K562 (cell line): ENCODE results near the gene MB21D2. TPM values are rescaled to one million over a fixed set of nuclear protein-coding genes. Genes with fewer than 3 reads are reported as not detected.

Experiments
- ATAC-seq: fragments of 200-7000 bp; cut with Tn5 transposase; 3 replicates; pipeline ENCODE4 v1.9.1; 2020; ENCODE audit warnings: moderate library complexity
- BruUV-seq: library from RNA; stranded (reverse); fragments of 400-500 nt; replicated peaks from 2 replicates; lab custom pipeline; 2021; lab: Mats Ljungman, UMichigan
- CTCF ChIA-PET: fragments of 300-600 bp; formaldehyde crosslinking; extraction: SDS; loops from one replicate; lab custom pipeline; 2021; ENCODE audit warnings: low intra/inter-chr PET ratio; lab: Yijun Ruan, JAX
- POLR2A ChIA-PET: fragments of 300-600, 350-650 bp; sonication (Branson Sonifier 250); formaldehyde crosslinking; extraction: SDS; loops from one replicate; lab custom pipeline; 2021; ENCODE audit warnings: antibody characterized with exemption, inconsistent platforms; lab: Yijun Ruan, JAX
- DNase-seq, 4 experiments: peaks; one replicate each; pipeline versions ENCODE4 v3.0.0 to v3.0.0-alpha.2; 2011 to 2018; ENCODE audit warnings: low spot score in 3 of 4, mixed read lengths in 3 of 4; ENCODE audit errors: extremely low read depth in 1 of 4
- FAIRE-seq: peaks from 2 replicates; lab custom pipeline; 2011; peaks lifted over from hg19 to GRCh38; lab: Jason Lieb, UNC
- H2AFZ ChIP-seq: 2 replicates; pipeline ENCODE4 v1.6.0; 2011; ENCODE audit warnings: low read depth, low read length, control low read depth, inconsistent platforms
- H3K27ac ChIP-seq: fragments of 200-600 bp; 3 replicates; pipeline ENCODE4 v1.8.0; 2011; ENCODE audit warnings: low read depth, mild to moderate bottlenecking, control low read depth, inconsistent platforms, low read length, moderate library complexity, mixed read lengths; ENCODE audit errors: extremely low read depth
- H3K27me3 ChIP-seq, 2 experiments: fragments of 300-600 bp in 1 of 2; 2 replicates in 1 of 2; 3 replicates in 1 of 2; pipeline versions ENCODE4 v1.6.0 to v1.8.0; 2011; ENCODE audit warnings: inconsistent platforms in 2 of 2, low read length in 2 of 2, mild to moderate bottlenecking in 1 of 2, mixed read lengths in 1 of 2, moderate library complexity in 1 of 2; ENCODE audit not compliant: control insufficient read depth in 2 of 2, insufficient read depth in 2 of 2
- H3K36me3 ChIP-seq: fragments of 300-600 bp; 3 replicates; pipeline ENCODE4 v1.8.0; 2011; ENCODE audit warnings: mild to moderate bottlenecking, low read length, inconsistent platforms; ENCODE audit not compliant: control insufficient read depth, insufficient read depth
- H3K4me1 ChIP-seq, 2 experiments: fragments of 200-600 bp in 1 of 2; replicated peaks in 1 of 2; 2 replicates in 1 of 2; 3 replicates in 1 of 2; pipeline versions ENCODE4 v1.5.1 to v1.8.0; 2011; ENCODE audit warnings: inconsistent platforms in 2 of 2, low read length in 2 of 2, mild to moderate bottlenecking in 1 of 2, mixed read lengths in 1 of 2, moderate library complexity in 1 of 2; ENCODE audit not compliant: control insufficient read depth in 2 of 2, insufficient read depth in 2 of 2
- H3K4me2 ChIP-seq: 2 replicates; pipeline ENCODE4 v1.6.1; 2011; ENCODE audit warnings: low read length, control low read depth, inconsistent platforms, mixed read lengths; ENCODE audit not compliant: insufficient read depth
- H3K4me3 ChIP-seq: fragments of 200-600 bp; sonication (generic), shearing (Covaris generic); 2 replicates; pipeline ENCODE4 v1.5.1; 2016; ENCODE audit warnings: control low read depth, inconsistent platforms
- H3K79me2 ChIP-seq: fragments of 200-600 bp; 3 replicates; pipeline ENCODE4 v1.8.0; 2011; ENCODE audit warnings: low read length, inconsistent platforms; ENCODE audit not compliant: control insufficient read depth, insufficient read depth
- H3K9ac ChIP-seq, 2 experiments: 2 replicates each; pipeline versions ENCODE4 v1.6.0 to v1.6.1; 2011; ENCODE audit warnings: low read depth in 2 of 2, low read length in 2 of 2, control low read depth in 1 of 2, inconsistent platforms in 1 of 2, mild to moderate bottlenecking in 1 of 2, mixed read lengths in 1 of 2; ENCODE audit not compliant: insufficient read depth in 1 of 2
- H3K9me1 ChIP-seq: one replicate; pipeline ENCODE4 v1.6.0; 2011; ENCODE audit warnings: inconsistent platforms, mild to moderate bottlenecking, low read length, moderate library complexity; ENCODE audit not compliant: control insufficient read depth, insufficient read depth
- H3K9me3 ChIP-seq: replicated peaks from 2 replicates; pipeline ENCODE4 v1.5.1; 2011; ENCODE audit warnings: low read depth, low read length, inconsistent platforms; ENCODE audit not compliant: control insufficient read depth, insufficient read depth
- H4K20me1 ChIP-seq: replicated peaks from 2 replicates; pipeline ENCODE4 v1.6.1; 2011; ENCODE audit warnings: low read length, inconsistent platforms, mixed read lengths; ENCODE audit not compliant: control insufficient read depth, insufficient read depth
- ADNP ChIP-seq: fragments of 200-800 bp; sonication (Bioruptor generic); IDR thresholded peaks from 2 replicates; pipeline ENCODE4 v1.6.1; 2016; ENCODE audit warnings: missing genetic modification characterization, missing compliant biosample characterization
- ESRRB ChIP-seq: fragments of 250-450 bp; sonication (Bioruptor Pico); IDR thresholded peaks from 2 replicates; pipeline ENCODE4 v1.5.0; 2020; ENCODE audit warnings: mild to moderate bottlenecking, moderate library complexity, borderline replicate concordance
- HDAC3 ChIP-seq: fragments of 450-650 bp; IDR thresholded peaks from 2 replicates; pipeline ENCODE4 v1.6.1; 2018; ENCODE audit warnings: borderline replicate concordance, mild to moderate bottlenecking, moderate library complexity; ENCODE audit not compliant: partially characterized antibody
- MNT ChIP-seq, 2 experiments: fragments of 450-650 bp; conservative IDR thresholded peaks; 2 replicates each; pipeline ENCODE4 v1.6.1; 2017; ENCODE audit warnings: mild to moderate bottlenecking in 2 of 2, moderate library complexity in 2 of 2
- PHF8 ChIP-seq: fragments of 200-600 bp; sonication (generic); IDR thresholded peaks from 2 replicates; pipeline ENCODE4 v1.6.1; 2012; ENCODE audit warnings: mixed run types, mild to moderate bottlenecking, inconsistent platforms, low read length, moderate library complexity, borderline replicate concordance
- THRAP3 ChIP-seq: fragments of 450-650 bp; IDR thresholded peaks from 2 replicates; pipeline ENCODE4 v1.6.1; 2016; ENCODE audit warnings: mild to moderate bottlenecking, inconsistent platforms, borderline replicate concordance
- XRCC3 ChIP-seq: fragments of 450-650 bp; IDR thresholded peaks from 2 replicates; pipeline ENCODE4 v1.6.1; 2017; ENCODE audit warnings: mild to moderate bottlenecking, moderate library complexity
- YY1 ChIP-seq, 3 experiments: IDR thresholded peaks; 2 replicates each; pipeline ENCODE4 v1.6.1; 2011; ENCODE audit warnings: low read length in 2 of 3, mild to moderate bottlenecking in 2 of 3, moderate library complexity in 2 of 3, borderline replicate concordance in 1 of 3, control low read depth in 1 of 3, low read depth in 1 of 3; ENCODE audit not compliant: insufficient read depth in 3 of 3, insufficient replicate concordance in 2 of 3, control insufficient read depth in 1 of 3, insufficient read length in 1 of 3; ENCODE audit errors: extremely low read depth in 1 of 3
- ZNF253 ChIP-seq: fragments of 250-450 bp; sonication (Bioruptor Pico); conservative IDR thresholded peaks from 2 replicates; pipeline ENCODE4 v1.6.1; 2021; ENCODE audit warnings: mild to moderate bottlenecking
- ZNF717 ChIP-seq: fragments of 250-450 bp; sonication (Bioruptor Pico); IDR thresholded peaks from 2 replicates; pipeline ENCODE4 v1.5.0; 2021
- ZNF766 ChIP-seq: fragments of 200-800 bp; sonication (Bioruptor generic); conservative IDR thresholded peaks from 2 replicates; pipeline ENCODE4 v1.6.1; 2016; ENCODE audit warnings: missing genetic modification characterization, missing compliant biosample characterization
- WGBS: fragments of 100-300 bp; shearing (Covaris generic); methylation state at CpG from one replicate; pipeline ENCODE4 v1.1.6; 2016; ENCODE audit warnings: low coverage, mixed read lengths; ENCODE audit not compliant: insufficient coverage; ENCODE audit errors: missing lambda C conversion rate; 5-methylcytosine and 5-hydroxymethylcytosine counted together
- in situ Hi-C: fragments of 300-500 bp; cut with MboI; formaldehyde crosslinking; loops from 4 replicates; pipeline ENCODE4 v1.15.0; 2018; ENCODE audit warnings: inconsistent platforms, mixed read lengths
- intact Hi-C: fragments of 100-400 bp; cut with micrococcal nuclease; formaldehyde crosslinking; loops from 2 replicates; pipeline ENCODE4 v1.14.2; 2022
- polyA plus RNA-seq, 8 experiments: library from polyadenylated mRNA; depleted of rRNA in 4 of 8; stranded (reverse) in 5 of 8; unstranded in 3 of 8; fragments of >200 nt; fragmentation: Nextera tagmentation in 2 of 8; fragmentation: Illumina TruSeq in 1 of 8; extraction: Ambion mirVana in 2 of 8; extraction: Trizol in 1 of 8; gene quantifications; 2 replicates each; pipeline versions ENCODE4 v1.2.1 to v1.2.3, GENCODE V29; 2011 to 2014; ENCODE audit warnings: inconsistent platforms in 1 of 8, missing spikeins in 1 of 8
- total RNA-seq, 7 experiments: library from RNA; depleted of rRNA in 6 of 7; stranded (reverse); fragments of >200 nt in 6 of 7; fragmentation: Illumina TruSeq in 2 of 7; extraction: Trizol in 2 of 7; gene quantifications; 2 replicates each; pipeline versions ENCODE4 v1.2.1 to v1.2.3, GENCODE V29; 2011 to 2021; ENCODE audit warnings: low replicate concordance in 1 of 7

The MB21D2 gene
- total and polyA plus RNA-seq, 9 of the 15 experiments (the other 6 are each of a cell fraction or from before 2014, with no cell fraction given) = 0.01 TPM; not detected in 8

DNA sequence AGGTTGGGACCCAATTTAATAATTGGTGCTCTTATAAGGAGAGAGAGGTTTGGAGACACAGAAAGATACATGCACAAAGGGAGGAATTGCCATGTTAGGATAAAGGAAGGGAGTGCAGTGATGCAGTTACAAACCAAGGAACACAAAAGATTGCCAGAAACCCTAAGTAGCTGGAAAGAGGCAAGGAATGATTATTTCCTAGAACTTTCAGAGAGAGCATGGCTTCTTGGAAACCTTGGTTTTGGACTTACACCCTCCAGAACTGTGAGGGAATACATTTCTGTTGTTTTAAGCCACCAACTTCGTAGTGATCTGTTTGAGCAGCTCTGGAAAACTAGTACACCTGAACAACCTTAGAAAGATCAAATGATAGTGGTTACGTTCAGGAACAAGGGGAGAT lies 25.0 kb upstream of the MB21D2 start:
- ChIA-PET POLR2A (interaction anchor here (0.9 kb wide), 1 partner anchor 14 kb away, joined by 3 read pairs; no protein-coding TSS in a partner anchor), CTCF (no interaction called here)
- no peak for FAIRE-seq

DNA sequence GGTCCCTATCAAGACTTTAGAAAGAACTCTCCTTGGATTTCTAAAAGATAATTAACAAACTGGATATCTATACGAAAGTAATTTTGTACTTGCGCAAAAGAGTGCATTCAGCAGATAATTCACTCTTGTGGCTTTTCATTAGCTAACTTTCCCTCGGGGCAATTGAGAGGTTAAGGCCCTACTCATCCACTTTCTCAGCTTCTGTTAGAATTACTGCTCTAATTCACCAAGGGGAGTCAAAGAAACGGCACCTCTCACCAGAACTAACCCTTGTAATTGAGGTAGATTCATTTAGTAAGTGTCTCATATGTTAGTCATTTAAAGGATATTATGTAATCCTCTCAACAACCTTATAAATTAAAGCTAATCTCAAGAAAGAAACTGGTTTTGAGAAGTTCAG lies 22.5 kb upstream of the MB21D2 start:
- no peaks in the 10 kb centered on the region for H3K27me3 ChIP-seq
- 3% methylated on average over 4 of the region's 4 CpGs for WGBS
- ChIA-PET CTCF (no interaction called here), POLR2A (no interaction called here)
- H4K20me1 ChIP-seq = no peaks in the 10 kb centered on the region
- intact Hi-C loops (no loop called here), in situ Hi-C loops (no loop called here)
- no peak overlapping the region for H2AFZ ChIP-seq
- H3K4me3 ChIP-seq = no peak overlapping the region
- no peaks in the 10 kb centered on the region for H3K4me1 ChIP-seq
- H3K36me3 ChIP-seq = no peaks in the 10 kb centered on the region
- BruUV-seq = no TSS peak
- no peak for ATAC-seq
- H3K9me3 ChIP-seq = no peaks in the 10 kb centered on the region
- no peak for FAIRE-seq
- TF ChIP-seq HDAC3 (no peak), ESRRB (CRISPR knock-in tag) (no peak), XRCC3 (no peak), MNT (conservative IDR thresholded peaks at IDR 0.05) (no peak)
- H3K9ac ChIP-seq = no peak overlapping the region
- no peak overlapping the region for H3K4me2 ChIP-seq
- H3K27ac ChIP-seq = no peak overlapping the region
- no peaks in the 10 kb centered on the region for H3K79me2 ChIP-seq
- no peak for DNase-seq
- H3K9me1 ChIP-seq = no peaks in the 10 kb centered on the region

More for the DNA sequence above, 25.0 kb upstream of the MB21D2 start:
- in situ Hi-C loops (no loop called here), intact Hi-C loops (no loop called here)
- no peak overlapping the region for H3K4me3 ChIP-seq
- no peaks in the 10 kb centered on the region for H3K9me3 ChIP-seq
- no TSS peak for BruUV-seq
- H3K27ac ChIP-seq = no peak overlapping the region
- H3K79me2 ChIP-seq = no peaks in the 10 kb centered on the region
- WGBS = 0% methylated on average over 2 of the region's 2 CpGs
- no peak for ATAC-seq
- H3K36me3 ChIP-seq = no peaks in the 10 kb centered on the region
- no peaks in the 10 kb centered on the region for H3K27me3 ChIP-seq
- no peaks in the 10 kb centered on the region for H4K20me1 ChIP-seq
- H3K9me1 ChIP-seq = no peaks in the 10 kb centered on the region
- H3K4me1 ChIP-seq = no peaks in the 10 kb centered on the region
- H2AFZ ChIP-seq = no peak overlapping the region
- no peak overlapping the region for H3K9ac ChIP-seq
- no peak for TF ChIP-seq ZNF717
- no peak for TF ChIP-seq THRAP3
- no peak for TF ChIP-seq PHF8
- no peak for TF ChIP-seq ZNF253 (CRISPR knock-in tag)
- no peak for TF ChIP-seq YY1 (IDR thresholded peaks at IDR 0.05; ENCODE audit: borderline replicate concordance in 1 of 3, control insufficient read depth in 1 of 3, extremely low read depth in 1 of 3, insufficient read depth in 3 of 3, insufficient read length in 1 of 3, insufficient replicate concordance in 2 of 3, low read depth in 1 of 3, low read length in 2 of 3)
- no peak for TF ChIP-seq ZNF766
- TF ChIP-seq ADNP (tag) = no peak
- no peak overlapping the region for H3K4me2 ChIP-seq
- no peak for DNase-seq
